Activated CD8-positive, alpha-beta T cell treated with anti-CD3 and anti-CD28 coated beads for 36 hours (primary cell): ENCODE data around the gene BBS1. TPM values are rescaled to one million over a fixed set of nuclear protein-coding genes. Genes with fewer than 3 reads are reported as not detected.

Experiments
- ATAC-seq: fragments of 200-7000 bp; cut with Tn5 transposase; one replicate; pipeline ENCODE4 v1.10.0; 2021; ENCODE audit warnings: mild to moderate bottlenecking, moderate library complexity
- CTCF ChIA-PET: fragments of 350-600 bp; sonication (Branson Sonifier 250); formaldehyde crosslinking; loops from one replicate; lab custom pipeline; 2021; ENCODE audit warnings: antibody characterized with exemption; lab: Charles Lee
- POLR2A ChIA-PET: fragments of 350-600 bp; sonication (Branson Sonifier 250); formaldehyde crosslinking; loops from one replicate; lab custom pipeline; 2021; ENCODE audit warnings: antibody characterized with exemption; lab: Charles Lee
- DNase-seq: peaks from one replicate; pipeline ENCODE4 v3.0.0-alpha.2; 2020
- H3K27ac Mint-ChIP-seq: one replicate; pipeline ENCODE4 v1.8.0; 2021; ENCODE audit warnings: mild to moderate bottlenecking, mixed read lengths
- H3K27me3 Mint-ChIP-seq: one replicate; pipeline ENCODE4 v1.8.0; 2021; ENCODE audit warnings: mixed read lengths
- H3K36me3 Mint-ChIP-seq: one replicate; pipeline ENCODE4 v1.8.0; 2021; ENCODE audit warnings: low read depth, mixed read lengths
- H3K4me1 Mint-ChIP-seq: one replicate; pipeline ENCODE4 v1.8.0; 2021; ENCODE audit warnings: low read depth, mixed read lengths
- H3K4me3 Mint-ChIP-seq: one replicate; pipeline ENCODE4 v1.8.0; 2021; ENCODE audit warnings: mild to moderate bottlenecking, moderate library complexity, mixed read lengths
- H3K9me3 Mint-ChIP-seq: one replicate; pipeline ENCODE4 v1.8.0; 2021; ENCODE audit warnings: mixed read lengths
- CTCF ChIP-seq: fragments of 200-600 bp; IDR thresholded peaks from one replicate; pipeline ENCODE4 v1.8.0; 2022; ENCODE audit warnings: antibody characterized with exemption, mild to moderate bottlenecking
- intact Hi-C: fragments of 100-400 bp; cut with micrococcal nuclease; formaldehyde crosslinking; loops from one replicate; pipeline ENCODE4 v1.10.0; 2022
- total RNA-seq, 2 experiments: library from RNA; stranded (reverse); gene quantifications; one replicate each; pipeline ENCODE4 v1.2.3, GENCODE V29; 2021

BBS1 gene
- total RNA-seq, 2 experiments from 2014 or later: 7.7 to 7.9 TPM

GRCh38 chr11:66529655-66530054, 19.2 kb downstream of the BBS1 start:
- no peak for ATAC-seq
- Mint-ChIP-seq H3K36me3 (peaks cover 4% of the 10 kb centered on the region), H3K9me3 (no peaks in the 10 kb centered on the region), H3K4me3 (no peak overlapping the region), H3K27ac (no peak overlapping the region), H3K4me1 (no peaks in the 10 kb centered on the region), H3K27me3 (no peaks in the 10 kb centered on the region)
- intact Hi-C loops: no loop called here
- ChIA-PET CTCF (interaction anchor here (0.6 kb wide), 1 partner anchor 148 kb away, joined by 3 read pairs; no protein-coding TSS in a partner anchor), POLR2A (interaction anchor here (1.1 kb wide), 1 partner anchor 13 kb away, joined by 3 read pairs; no protein-coding TSS in a partner anchor)
- no peak for TF ChIP-seq CTCF
- no peak for DNase-seq

GRCh38 chr11:66530927-66531709, 20.7 kb downstream of the BBS1 start:
- DNase-seq (no peak), ATAC-seq (no peak)
- Mint-ChIP-seq H3K4me1 (no peaks in the 10 kb centered on the region), H3K9me3 (no peaks in the 10 kb centered on the region), H3K27me3 (no peaks in the 10 kb centered on the region), H3K27ac (no peak overlapping the region), H3K4me3 (no peak overlapping the region), H3K36me3 (peaks cover 7% of the 10 kb centered on the region)
- POLR2A ChIA-PET: interaction anchor here (1.1 kb wide), 1 partner anchor 12 kb away, joined by 3 read pairs; no protein-coding TSS in a partner anchor
- intact Hi-C loops: no loop called here
- CTCF ChIA-PET: no interaction called here
- TF ChIP-seq CTCF: no peak

- no peaks in the 10 kb centered on the region for H3K9me3 Mint-ChIP-seq
- POLR2A ChIA-PET: interaction anchor here (0.7 to 1.6 kb wide), 2 partner anchors 12 to 39 kb away, joined by 3 to 4 read pairs; no protein-coding TSS in a partner anchor
- H3K27me3 Mint-ChIP-seq: no peaks in the 10 kb centered on the region
- DNase-seq (no peak), ATAC-seq (no peak)
- intact Hi-C loops: no loop called here
- TF ChIP-seq CTCF: no peak
- H3K36me3 Mint-ChIP-seq: peaks cover 7% of the 10 kb centered on the region
- CTCF ChIA-PET: interaction anchor here (1.6 kb wide), 1 partner anchor 145 kb away, joined by 4 read pairs; no protein-coding TSS in a partner anchor
- no peaks in the 10 kb centered on the region for H3K4me1 Mint-ChIP-seq
- H3K4me3 Mint-ChIP-seq: no peak overlapping the region
- H3K27ac Mint-ChIP-seq: no peak overlapping the region
Measured at GRCh38 chr11:66531841-66532240, 21.4 kb downstream of the BBS1 start.

- Mint-ChIP-seq H3K9me3 (no peaks in the 10 kb centered on the region), H3K27ac (no peak overlapping the region), H3K4me1 (no peaks in the 10 kb centered on the region), H3K27me3 (no peaks in the 10 kb centered on the region), H3K36me3 (peaks cover 10% of the 10 kb centered on the region), H3K4me3 (no peak overlapping the region)
- TF ChIP-seq CTCF: no peak
- ATAC-seq (no peak), DNase-seq (no peak)
- POLR2A ChIA-PET: interaction anchor here (0.7 to 3.1 kb wide), 3 partner anchors 10 to 40 kb away, joined by 3 to 7 read pairs (median 4); no protein-coding TSS in a partner anchor
- CTCF ChIA-PET: interaction anchor here (1.6 kb wide), 1 partner anchor 146 kb away, joined by 4 read pairs; no protein-coding TSS in a partner anchor
- intact Hi-C loops: no loop called here
Measured at GRCh38 chr11:66532784-66533183, 22.3 kb downstream of the BBS1 start.
